HL-60/S4 (cell line): ENCODE data around the gene BBX.

ENCODE experiments used
- in situ Hi-C: fragments of 300-500 bp; cut with MboI; formaldehyde crosslinking; loops from 2 replicates; pipeline ENCODE4 v1.14.3; 2022; ENCODE audit warnings: low sequenced_read_pairs

BBX gene

GRCh38 chr3:107643038-107643883 is 120.5 kb downstream of the BBX start:
- in situ Hi-C loops = no loop called here

- in situ Hi-C loops = no loop called here
Measured at GRCh38 chr3:107644631-107645030, 121.9 kb downstream of the BBX start.

GRCh38 chr3:107650788-107651187 is 128.0 kb downstream of the BBX start:
- in situ Hi-C loops = no loop called here

GRCh38 chr3:107651782-107652181 is 129.0 kb downstream of the BBX start:
- in situ Hi-C loops = no loop called here

GRCh38 chr3:107654218-107654617 is 131.5 kb downstream of the BBX start:
- in situ Hi-C loops = no loop called here

GRCh38 chr3:107657971-107658370 is 135.2 kb downstream of the BBX start:
- in situ Hi-C loops = no loop called here

GRCh38 chr3:107660306-107660976 is 137.7 kb downstream of the BBX start:
- in situ Hi-C loops = no loop called here

- in situ Hi-C loops = no loop called here
Measured at GRCh38 chr3:107661447-107662123, 138.8 kb downstream of the BBX start.

- in situ Hi-C loops = no loop called here
Measured at GRCh38 chr3:107662124-107662507, 139.4 kb downstream of the BBX start.

- in situ Hi-C loops = no loop called here
Measured at GRCh38 chr3:107662586-107662985, 139.8 kb downstream of the BBX start.

GRCh38 chr3:107663266-107663665 is 140.5 kb downstream of the BBX start:
- in situ Hi-C loops = no loop called here

- in situ Hi-C loops = no loop called here
Measured at GRCh38 chr3:107664614-107665013, 141.9 kb downstream of the BBX start.

GRCh38 chr3:107665351-107665750 is 142.6 kb downstream of the BBX start:
- in situ Hi-C loops = no loop called here

- in situ Hi-C loops = no loop called here
Measured at GRCh38 chr3:107666853-107667252, 144.1 kb downstream of the BBX start.

GRCh38 chr3:107668416-107668815 is 145.7 kb downstream of the BBX start:
- in situ Hi-C loops = no loop called here

- in situ Hi-C loops = no loop called here
Measured at GRCh38 chr3:107668963-107669362, 146.2 kb downstream of the BBX start.

- in situ Hi-C loops = no loop called here
Measured at GRCh38 chr3:107669669-107670068, 146.9 kb downstream of the BBX start.

GRCh38 chr3:107670986-107671385 is 148.2 kb downstream of the BBX start:
- in situ Hi-C loops = no loop called here

- in situ Hi-C loops = no loop called here
Measured at GRCh38 chr3:107674371-107674770, 151.6 kb downstream of the BBX start.

GRCh38 chr3:107675233-107675900 is 152.6 kb downstream of the BBX start:
- in situ Hi-C loops = no loop called here
